HG03460 (cell line): ENCODE results near the gene CYBA.

Source experiments
- ATAC-seq: cut with Tn5 transposase; IDR thresholded peaks from one replicate; pipeline ENCODE4 v1.9.1; 2021; ENCODE audit not compliant: unreplicated experiment

Gene CYBA

DNA sequence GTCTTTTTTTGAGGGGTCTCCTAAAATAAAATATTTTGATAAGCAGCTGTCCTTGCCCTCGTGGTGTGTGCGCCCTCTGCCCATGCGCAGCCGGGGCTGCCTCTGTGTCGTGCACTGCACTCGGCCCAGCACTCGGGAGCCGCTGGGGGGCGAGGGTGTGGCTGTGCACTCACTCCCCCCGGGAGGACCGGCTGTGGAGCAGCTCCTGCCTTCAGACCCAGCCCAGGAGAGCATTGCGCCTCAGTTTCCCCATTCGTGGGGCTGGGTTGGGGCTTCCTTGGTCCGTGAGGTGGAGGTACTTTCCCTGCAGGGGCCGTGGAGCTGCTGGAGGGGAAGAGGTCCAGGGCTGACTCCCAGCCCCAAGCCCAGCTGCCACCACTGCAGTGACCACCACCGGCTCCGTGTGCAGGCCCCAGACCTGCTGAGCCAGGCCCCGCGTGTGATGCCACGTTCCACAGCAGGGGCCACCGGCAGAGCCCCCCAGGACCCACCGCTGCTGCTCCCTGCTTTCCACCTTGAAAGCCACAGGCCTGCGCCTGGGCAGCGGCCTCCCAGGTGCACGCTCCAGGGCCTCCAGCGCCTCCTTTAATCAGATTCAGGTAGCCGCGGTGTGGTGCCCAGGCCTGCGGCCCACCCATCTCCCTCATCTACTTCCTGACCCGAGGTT lies 18.8 kb downstream of the CYBA start:
- no peak for ATAC-seq

- ATAC-seq, result no peak
Measured at GRCh38 chr16:88631384-88631783, 19.5 kb downstream of the CYBA start.

DNA sequence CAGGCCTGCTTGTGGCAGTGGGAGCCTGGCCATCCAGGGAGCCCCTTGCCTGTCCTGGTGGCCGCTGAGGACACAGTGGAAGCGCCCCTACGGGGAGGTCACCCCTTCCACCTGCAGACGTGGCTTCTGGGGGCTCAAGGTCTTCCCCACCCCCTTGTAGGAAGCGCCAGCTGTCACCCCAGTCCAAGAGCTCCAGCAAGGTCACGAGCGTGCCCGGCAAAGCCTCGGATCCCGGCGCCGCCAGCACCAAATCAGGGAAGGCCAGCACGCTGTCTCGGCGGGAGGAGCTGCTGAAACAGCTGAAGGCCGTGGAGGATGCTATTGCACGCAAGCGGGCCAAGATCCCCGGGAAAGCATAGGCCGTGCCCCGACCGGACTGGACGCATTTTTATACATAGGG lies 19.9 kb downstream of the CYBA start:
- no peak for ATAC-seq

- no peak for ATAC-seq
Measured at GRCh38 chr16:88630433-88630832, 20.4 kb downstream of the CYBA start.

DNA sequence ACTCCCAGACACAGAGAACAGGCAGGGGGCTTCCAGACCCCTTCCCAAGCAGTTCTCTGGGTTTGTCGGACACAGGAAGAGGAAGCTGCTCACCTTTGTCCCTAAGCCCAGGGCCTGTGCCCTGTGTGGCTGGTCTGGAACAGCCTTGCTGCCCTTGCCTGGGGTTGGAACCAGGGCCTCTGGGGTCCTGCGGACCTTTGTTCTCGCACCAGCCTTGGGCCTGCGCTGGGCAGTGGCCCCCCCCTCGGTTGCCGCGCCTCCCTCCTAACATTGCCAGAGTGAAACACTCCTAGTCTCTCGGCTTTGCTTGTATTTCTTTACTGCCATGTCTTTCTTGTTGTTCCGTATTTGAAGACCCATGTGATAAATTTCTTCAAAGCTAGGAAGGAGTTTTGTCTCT lies 21.0 kb downstream of the CYBA start:
- ATAC-seq, result no peak

GRCh38 chr16:88628512-88628974 lies 22.3 kb downstream of the CYBA start:
- no peak for ATAC-seq

GRCh38 chr16:88627531-88628411 lies 23.1 kb downstream of the CYBA start:
- no peak for ATAC-seq

GRCh38 chr16:88626646-88627045 lies 24.2 kb downstream of the CYBA start:
- ATAC-seq, result no peak

GRCh38 chr16:88624977-88625576 lies 25.8 kb downstream of the CYBA start:
- no peak for ATAC-seq

GRCh38 chr16:88624481-88624880 lies 26.4 kb downstream of the CYBA start:
- no peak for ATAC-seq

DNA sequence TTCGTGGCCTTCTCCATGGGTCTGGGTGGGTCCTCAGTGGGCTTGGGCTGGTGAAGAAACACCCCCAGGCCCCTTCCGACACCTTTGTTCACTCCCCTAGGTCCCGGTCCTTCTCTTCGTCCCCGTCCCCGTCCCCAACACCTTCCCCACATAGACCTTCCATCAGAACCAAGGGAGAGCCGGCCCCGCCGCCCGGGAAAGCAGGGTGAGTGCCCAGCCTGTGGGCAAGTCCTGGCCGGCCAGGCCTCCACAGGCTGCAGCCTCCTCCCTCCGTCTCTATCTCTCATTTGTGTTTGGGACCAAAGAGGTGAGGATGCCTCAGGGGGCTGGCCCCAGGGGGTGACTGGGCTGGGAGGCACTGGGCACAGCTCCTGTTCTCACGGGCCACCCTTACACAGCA lies 27.0 kb downstream of the CYBA start:
- no peak for ATAC-seq

DNA sequence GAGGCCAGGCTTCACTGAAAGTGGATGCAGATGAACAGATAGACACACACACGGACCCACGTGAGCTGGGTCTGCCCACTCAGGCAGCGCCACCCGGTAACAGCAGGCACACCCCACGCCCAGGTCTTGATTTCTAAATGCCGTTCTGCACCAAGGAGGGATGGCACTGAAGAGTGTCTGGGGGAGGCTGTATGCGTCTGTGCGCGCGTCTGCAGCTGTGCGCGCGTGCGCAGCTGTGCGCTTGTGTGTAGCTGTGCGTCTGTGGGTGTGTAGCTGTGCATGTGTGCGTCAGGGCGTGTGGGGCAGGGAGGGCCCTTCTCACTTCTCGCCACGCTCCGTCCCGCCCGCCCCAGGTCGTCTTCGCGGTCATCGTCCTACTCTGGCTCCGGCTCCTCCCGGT lies 28.0 kb downstream of the CYBA start:
- ATAC-seq, result no peak

DNA sequence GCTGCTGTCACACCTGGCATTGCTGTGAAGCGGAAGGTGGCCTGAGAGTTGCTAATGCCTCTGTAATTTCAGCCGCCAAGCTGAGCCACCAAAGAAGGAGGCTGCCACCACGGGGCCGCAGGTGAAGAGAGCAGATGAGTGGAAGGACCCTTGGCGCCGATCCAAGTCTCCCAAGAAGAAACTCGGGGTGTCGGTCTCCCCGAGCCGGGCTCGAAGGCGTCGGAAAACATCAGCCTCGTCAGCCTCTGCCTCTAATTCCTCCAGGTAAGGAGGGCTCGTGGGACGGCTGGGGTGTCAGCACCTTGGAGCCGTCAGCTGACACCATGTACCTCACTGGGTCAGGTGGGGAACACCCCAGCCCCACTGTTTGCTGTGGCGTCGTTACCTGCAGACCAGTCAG lies 28.7 kb downstream of the CYBA start:
- ATAC-seq, result no peak

- ATAC-seq, result no peak
Measured at GRCh38 chr16:88619859-88620815, 30.7 kb downstream of the CYBA start.

- ATAC-seq, result no peak
Measured at GRCh38 chr16:88618956-88619667, 31.7 kb downstream of the CYBA start.

- no peak for ATAC-seq
Measured at GRCh38 chr16:88618182-88618955, 32.5 kb downstream of the CYBA start.

DNA sequence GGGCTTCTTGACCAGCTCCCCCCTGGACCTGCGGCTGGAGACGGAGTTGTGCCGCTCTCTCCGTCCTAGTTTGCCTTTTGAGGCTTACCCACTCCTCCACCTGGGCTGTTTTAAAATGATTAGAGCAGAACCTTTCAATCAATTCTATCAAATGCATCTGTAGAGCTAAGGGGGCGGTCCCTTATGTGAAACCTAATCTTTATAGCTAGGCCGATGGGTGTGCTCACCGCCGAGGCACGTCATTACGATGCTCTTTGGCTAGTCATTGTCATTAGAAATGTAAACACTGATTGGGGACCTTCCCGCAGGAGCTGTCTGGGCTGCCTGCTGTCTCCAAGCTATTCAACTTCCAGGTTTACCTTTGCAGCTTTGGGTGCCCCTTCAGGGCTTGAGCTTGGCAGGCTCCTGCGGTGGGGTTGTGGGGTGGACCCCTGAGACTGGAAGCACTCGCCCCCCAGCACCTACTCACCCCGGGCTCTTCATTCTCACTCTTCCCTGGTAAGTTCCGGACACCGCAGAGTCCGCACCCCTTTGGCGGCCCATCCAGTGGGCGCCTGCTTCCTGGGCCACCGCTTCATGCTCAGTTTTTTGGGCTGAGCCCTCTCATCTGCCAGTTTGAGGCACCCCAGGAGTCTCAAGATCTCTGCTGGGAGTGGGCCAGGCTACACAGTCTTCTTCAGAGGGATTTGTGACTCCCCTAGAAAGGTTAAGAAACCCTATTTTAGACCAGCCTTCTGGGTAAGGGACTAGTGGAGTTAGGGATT lies 33.4 kb downstream of the CYBA start:
- ATAC-seq, result no peak

- ATAC-seq, result no peak
Measured at GRCh38 chr16:88616736-88617135, 34.1 kb downstream of the CYBA start.

- ATAC-seq, result no peak
Measured at GRCh38 chr16:88616320-88616719, 34.5 kb downstream of the CYBA start.
